ENCODE measurements around the gene RAP1GDS1. TPM values are rescaled to one million over a fixed set of nuclear protein-coding genes. Genes with fewer than 3 reads are reported as not detected.
"Not testable (repeated sequence)": the region's sequence is repeated elsewhere in the genome, so short reads cannot be mapped to it uniquely, and the experiment has no call there.

RAP1GDS1 gene
- total RNA-seq, 2 experiments from 2014 or later: 58.2 to 64.5 TPM

DNA sequence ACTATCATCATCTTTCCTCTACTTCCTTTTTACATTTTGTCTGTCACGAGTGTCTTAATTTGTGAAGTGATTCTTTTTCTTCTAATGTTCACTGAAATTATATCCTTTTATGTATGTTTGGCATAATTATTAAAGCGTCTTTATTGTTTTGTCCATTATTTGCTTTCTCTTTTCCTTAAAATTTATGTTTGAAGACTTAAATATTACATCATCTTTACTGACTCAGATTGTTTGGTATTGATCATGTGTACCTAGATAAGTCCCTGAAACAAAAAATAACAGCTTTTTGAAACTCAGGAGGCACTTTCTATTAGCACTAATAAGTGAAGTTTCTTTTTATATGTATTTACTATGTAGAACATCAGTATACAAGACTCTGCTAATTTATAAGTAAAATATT, 120.1 kb downstream of the RAP1GDS1 start:
- Mint-ChIP-seq H3K27me3 (no peaks in the 10 kb centered on the region), H3K4me3 (no peak overlapping the region), H3K36me3 (peaks cover 17% of the 10 kb centered on the region), H3K27ac (no peak overlapping the region), H3K9me3 (no peaks in the 10 kb centered on the region), H3K4me1 (peaks cover 1% of the 10 kb centered on the region)
- POLR2A ChIA-PET: interaction anchor here (1.0 kb wide), 1 partner anchor 53 kb away, joined by 3 read pairs; no protein-coding TSS in a partner anchor
- ATAC-seq (ENCODE audit: low read depth): no peak
- DNase-seq: no peak

GRCh38 chr4:98383431-98384106, 122.4 kb downstream of the RAP1GDS1 start:
- H3K36me3 Mint-ChIP-seq: peaks cover 18% of the 10 kb centered on the region
- no peak for ATAC-seq (ENCODE audit: low read depth)

DNA sequence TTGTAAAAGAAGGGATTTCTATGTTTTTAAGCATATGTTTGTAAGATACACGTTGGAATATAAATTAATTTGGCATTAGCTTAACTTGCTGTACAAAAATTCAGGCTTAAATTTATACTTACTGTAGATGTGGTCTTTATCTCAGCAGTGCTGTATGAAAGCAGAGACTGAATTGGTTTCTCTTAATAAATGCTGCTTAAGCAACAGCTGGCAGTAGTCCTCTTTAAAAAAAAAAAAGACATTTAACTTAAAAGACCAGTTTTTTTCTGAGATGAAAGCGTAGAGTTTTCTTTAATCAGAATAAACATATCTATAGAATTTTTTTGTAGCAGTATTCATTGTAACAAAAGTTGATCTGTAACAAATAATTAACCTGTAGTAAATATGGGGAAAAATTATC, 124.6 kb downstream of the RAP1GDS1 start:
- Mint-ChIP-seq H3K4me3 (no peak overlapping the region), H3K27me3 (no peaks in the 10 kb centered on the region), H3K27ac (no peak overlapping the region), H3K36me3 (peaks cover 21% of the 10 kb centered on the region), H3K9me3 (no peaks in the 10 kb centered on the region), H3K4me1 (peaks cover 1% of the 10 kb centered on the region)
- ATAC-seq (ENCODE audit: low read depth) (no peak), DNase-seq (no peak)
- POLR2A ChIA-PET: no interaction called here

More at GRCh38 chr4:98383431-98384106, 122.4 kb downstream of the RAP1GDS1 start:
- Mint-ChIP-seq H3K4me3 (no peak overlapping the region), H3K4me1 (peaks cover 1% of the 10 kb centered on the region), H3K27ac (no peak overlapping the region), H3K27me3 (no peaks in the 10 kb centered on the region), H3K9me3 (no peaks in the 10 kb centered on the region)
- POLR2A ChIA-PET: no interaction called here
- no peak for DNase-seq

GRCh38 chr4:98387345-98388026, 126.3 kb downstream of the RAP1GDS1 start:
- no peak for ATAC-seq (ENCODE audit: low read depth)
- Mint-ChIP-seq H3K27me3 (no peaks in the 10 kb centered on the region), H3K36me3 (peaks cover 26% of the 10 kb centered on the region), H3K4me1 (peaks cover 1% of the 10 kb centered on the region), H3K9me3 (no peaks in the 10 kb centered on the region), H3K4me3 (no peak overlapping the region), H3K27ac (no peak overlapping the region)
- DNase-seq: no peak
- POLR2A ChIA-PET: no interaction called here

DNA sequence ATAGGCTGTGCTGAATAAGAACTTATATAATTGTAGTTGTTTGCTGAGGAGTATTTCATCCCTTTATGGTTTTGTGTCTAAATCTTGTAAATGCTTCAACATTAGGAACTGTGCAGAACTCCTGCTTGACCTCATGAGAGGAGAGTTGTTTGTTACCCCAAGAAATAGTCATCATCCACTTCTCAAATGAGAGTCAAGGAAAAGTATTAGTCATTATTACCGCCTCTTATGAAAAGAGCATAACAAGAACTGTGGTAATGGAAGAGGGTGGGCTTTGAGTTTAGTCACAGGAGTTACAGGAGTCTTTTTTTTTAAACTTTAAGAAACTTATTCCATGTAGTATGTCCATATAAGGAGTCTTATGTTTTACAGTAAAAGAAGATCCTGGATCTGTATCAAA, 132.9 kb downstream of the RAP1GDS1 start:
- peaks cover 17% of the 10 kb centered on the region for H3K9me3 Mint-ChIP-seq
- no peak for DNase-seq
- peaks cover 1% of the 10 kb centered on the region for H3K4me1 Mint-ChIP-seq
- no peak overlapping the region for H3K4me3 Mint-ChIP-seq
- H3K36me3 Mint-ChIP-seq: peaks cover 61% of the 10 kb centered on the region
- H3K27ac Mint-ChIP-seq: no peak overlapping the region
- POLR2A ChIA-PET: no interaction called here
- ATAC-seq (ENCODE audit: low read depth): no peak
- no peaks in the 10 kb centered on the region for H3K27me3 Mint-ChIP-seq

GRCh38 chr4:98399915-98400314, 138.7 kb downstream of the RAP1GDS1 start:
- ATAC-seq (ENCODE audit: low read depth) (no peak), DNase-seq (no peak)
- peaks cover 1% of the 10 kb centered on the region for H3K4me1 Mint-ChIP-seq
- no peak overlapping the region for H3K27ac Mint-ChIP-seq
- H3K9me3 Mint-ChIP-seq: peaks cover 27% of the 10 kb centered on the region
- peaks cover 43% of the 10 kb centered on the region for H3K36me3 Mint-ChIP-seq
- no peak overlapping the region for H3K4me3 Mint-ChIP-seq
- POLR2A ChIA-PET: no interaction called here
- no peaks in the 10 kb centered on the region for H3K27me3 Mint-ChIP-seq

DNA sequence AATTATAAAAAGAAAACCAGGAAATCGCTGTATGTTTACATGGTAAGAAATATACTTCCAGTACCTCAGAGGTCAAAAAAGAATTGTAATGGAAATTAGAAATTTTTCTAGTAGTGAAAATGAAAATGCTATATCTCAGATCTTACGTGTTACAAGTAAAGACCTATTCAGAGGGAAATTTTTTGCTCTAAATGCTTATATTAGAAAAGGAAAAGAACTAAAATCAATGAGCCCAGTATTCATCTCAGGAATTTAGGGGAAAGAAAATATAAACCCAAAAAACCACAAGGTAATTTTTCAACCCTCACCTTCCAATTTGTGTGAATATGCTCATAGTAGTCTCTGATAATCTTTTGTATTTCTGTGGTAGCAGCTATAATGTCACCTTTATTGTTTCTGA, 145.6 kb downstream of the RAP1GDS1 start:
- DNase-seq (no peak), ATAC-seq (ENCODE audit: low read depth) (no peak)
- peaks cover 8% of the 10 kb centered on the region for H3K9me3 Mint-ChIP-seq
- H3K4me1 Mint-ChIP-seq: peaks cover 5% of the 10 kb centered on the region
- no peaks in the 10 kb centered on the region for H3K27me3 Mint-ChIP-seq
- H3K4me3 Mint-ChIP-seq: no peak overlapping the region
- POLR2A ChIA-PET: no interaction called here
- peaks cover 37% of the 10 kb centered on the region for H3K36me3 Mint-ChIP-seq
- no peak overlapping the region for H3K27ac Mint-ChIP-seq

DNA sequence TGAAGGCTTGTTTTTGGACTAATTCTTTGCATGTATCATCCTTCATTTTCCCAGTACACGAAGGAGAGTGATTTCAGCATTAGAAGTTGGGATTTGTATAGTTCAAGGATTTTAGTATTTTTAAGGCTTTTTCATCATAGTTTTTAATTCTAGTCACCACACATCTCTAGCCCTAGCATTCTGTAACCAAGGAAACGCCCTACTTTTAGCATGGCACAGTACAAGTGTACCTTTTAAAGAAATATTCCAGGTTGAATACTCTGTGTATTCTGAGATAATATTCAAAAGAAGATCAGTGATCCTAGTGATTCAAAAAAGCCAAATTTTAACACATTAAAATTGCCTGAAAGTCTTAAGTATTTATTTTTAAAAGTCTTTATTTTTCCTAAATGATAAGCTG, 150.5 kb downstream of the RAP1GDS1 start:
- Mint-ChIP-seq H3K4me1 (peaks cover 2% of the 10 kb centered on the region), H3K9me3 (peaks cover 9% of the 10 kb centered on the region), H3K4me3 (no peak overlapping the region), H3K36me3 (peaks cover 40% of the 10 kb centered on the region), H3K27me3 (no peaks in the 10 kb centered on the region), H3K27ac (no peak overlapping the region)
- DNase-seq (no peak), ATAC-seq (ENCODE audit: low read depth) (no peak)
- POLR2A ChIA-PET: no interaction called here

- Mint-ChIP-seq H3K9me3 (peaks cover 9% of the 10 kb centered on the region), H3K36me3 (peaks cover 47% of the 10 kb centered on the region), H3K4me1 (no peaks in the 10 kb centered on the region), H3K27me3 (no peaks in the 10 kb centered on the region), H3K27ac (no peak overlapping the region), H3K4me3 (no peak overlapping the region)
- ATAC-seq (ENCODE audit: low read depth): no peak
- DNase-seq: no peak
- POLR2A ChIA-PET: interaction anchor here (0.7 kb wide), 1 partner anchor 15 kb away, joined by 4 read pairs; no protein-coding TSS in a partner anchor
Observed at GRCh38 chr4:98416844-98417243, 155.7 kb downstream of the RAP1GDS1 start.

DNA sequence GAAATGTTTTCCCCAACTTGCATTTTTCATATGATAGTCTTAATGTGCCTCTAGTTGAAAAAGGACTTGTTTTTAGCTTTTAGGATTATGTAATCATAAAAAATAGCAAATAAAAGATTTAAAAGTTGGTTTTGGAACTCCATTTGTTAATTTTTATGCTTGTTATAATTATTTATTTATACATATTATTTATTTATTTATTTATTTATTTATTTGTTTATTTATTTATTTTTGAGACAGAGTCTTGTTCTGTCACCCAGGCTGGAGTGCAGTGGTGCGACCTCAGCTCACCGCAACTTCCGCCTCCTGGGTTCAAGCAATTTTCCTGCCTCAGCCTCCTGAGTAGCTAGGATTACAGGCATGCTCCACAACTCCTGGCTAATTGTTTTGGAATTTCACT, 159.0 kb downstream of the RAP1GDS1 start:
- H3K9me3 Mint-ChIP-seq; DNase-seq; H3K27ac Mint-ChIP-seq; H3K27me3 Mint-ChIP-seq; POLR2A ChIA-PET; H3K4me1 Mint-ChIP-seq; H3K4me3 Mint-ChIP-seq; ATAC-seq (ENCODE audit: low read depth): not testable (repeated sequence)
- peaks cover 62% of the 10 kb centered on the region for H3K36me3 Mint-ChIP-seq

GRCh38 chr4:98421111-98421510, 159.9 kb downstream of the RAP1GDS1 start:
- no peak for DNase-seq
- Mint-ChIP-seq H3K27me3 (no peaks in the 10 kb centered on the region), H3K27ac (no peak overlapping the region), H3K36me3 (peaks cover 67% of the 10 kb centered on the region), H3K4me3 (no peak overlapping the region), H3K9me3 (peaks cover 9% of the 10 kb centered on the region), H3K4me1 (peaks cover 11% of the 10 kb centered on the region)
- POLR2A ChIA-PET: interaction anchor here (1.3 kb wide), 1 partner anchor 25 kb away, joined by 3 read pairs; no protein-coding TSS in a partner anchor
- no peak for ATAC-seq (ENCODE audit: low read depth)

GRCh38 chr4:98423009-98423408, 161.8 kb downstream of the RAP1GDS1 start:
- Mint-ChIP-seq H3K36me3 (peaks cover 75% of the 10 kb centered on the region), H3K4me3 (no peak overlapping the region), H3K9me3 (peaks cover 18% of the 10 kb centered on the region), H3K27me3 (no peaks in the 10 kb centered on the region), H3K4me1 (peaks cover 22% of the 10 kb centered on the region), H3K27ac (no peak overlapping the region)
- DNase-seq (no peak), ATAC-seq (ENCODE audit: low read depth) (no peak)
- POLR2A ChIA-PET: no interaction called here

DNA sequence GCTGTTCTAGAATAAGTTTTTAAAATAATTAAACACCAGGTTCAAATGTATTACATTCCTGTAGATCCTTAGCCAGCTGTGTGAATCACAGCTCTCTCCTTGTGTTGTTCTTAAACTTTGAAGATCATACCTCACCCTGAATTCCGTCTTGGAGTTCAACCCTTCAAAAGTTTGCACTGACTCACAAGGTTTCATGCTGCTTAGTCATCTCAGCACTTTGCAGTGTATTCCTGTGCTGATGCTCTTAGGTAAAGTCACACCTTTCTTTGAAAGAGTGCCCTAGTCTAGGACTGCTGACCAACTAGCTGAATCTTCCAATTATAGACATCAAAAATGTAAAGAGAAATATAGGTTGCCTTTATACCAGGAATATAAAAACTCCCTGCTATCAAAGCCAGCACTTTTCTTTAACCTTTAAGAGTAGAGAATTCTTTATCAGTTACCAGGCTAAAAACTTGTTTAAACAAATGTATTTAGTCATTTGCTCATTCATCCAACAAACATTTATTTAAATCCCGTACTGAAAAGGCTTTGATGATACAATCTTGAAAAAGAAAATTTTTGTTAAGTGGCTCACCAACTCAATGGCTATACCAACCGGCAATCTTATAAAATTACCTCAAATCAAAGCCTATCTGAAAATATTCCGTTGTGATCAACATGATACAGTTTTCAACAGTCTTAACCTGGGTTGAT, 169.7 kb downstream of the RAP1GDS1 start:
- Mint-ChIP-seq H3K36me3 (peaks cover 40% of the 10 kb centered on the region), H3K9me3 (peaks cover 10% of the 10 kb centered on the region), H3K27me3 (no peaks in the 10 kb centered on the region), H3K4me1 (peaks cover 13% of the 10 kb centered on the region), H3K27ac (no peak overlapping the region), H3K4me3 (no peak overlapping the region)
- DNase-seq: no peak
- ATAC-seq (ENCODE audit: low read depth): no peak
- POLR2A ChIA-PET: interaction anchor here (0.6 kb wide), 2 partner anchors 14 to 20 kb away, joined by 3 to 4 read pairs; no protein-coding TSS in a partner anchor
